Suprapubic skin (tissue), 4 donors: Measurements from ENCODE around the gene USP36. TPM values are rescaled to one million over a fixed set of nuclear protein-coding genes. Genes with fewer than 3 reads are reported as not detected.

Experiments used
- DNase-seq, 2 donors: peaks; one replicate each; pipeline ENCODE4 v3.0.0-alpha.2; 2019; ENCODE audit warnings: low spot score in 2 of 2
- H3K27ac ChIP-seq: fragments of 200-600 bp; sonication (generic); one replicate; pipeline ENCODE4 v1.5.1; 2019
- H3K27me3 ChIP-seq: fragments of 200-600 bp; sonication (generic); one replicate; pipeline ENCODE4 v1.5.1; 2019
- H3K36me3 ChIP-seq: fragments of 200-600 bp; sonication (generic); one replicate; pipeline ENCODE4 v1.5.1; 2019
- H3K4me1 ChIP-seq: fragments of 200-600 bp; sonication (generic); one replicate; pipeline ENCODE4 v1.5.1; 2019
- H3K4me3 ChIP-seq: fragments of 200-600 bp; sonication (generic); one replicate; pipeline ENCODE4 v1.5.1; 2019; ENCODE audit warnings: mild to moderate bottlenecking
- H3K9me3 ChIP-seq: fragments of 200-600 bp; sonication (generic); one replicate; pipeline ENCODE4 v1.5.1; 2019
- CTCF ChIP-seq, 2 donors: fragments of 200-600 bp in 1 of 2; fragments of 450-650 bp in 1 of 2; sonication (generic) in 1 of 2; IDR thresholded peaks; one replicate each; pipeline ENCODE4 v1.5.1; 2016 to 2019; ENCODE audit warnings: antibody characterized with exemption in 2 of 2, mild to moderate bottlenecking in 1 of 2, moderate library complexity in 1 of 2
- EP300 ChIP-seq: sonication (generic); formaldehyde crosslinking; IDR thresholded peaks from one replicate; pipeline ENCODE4 v1.6.1; 2017; ENCODE audit warnings: antibody characterized with exemption
- POLR2A ChIP-seq, 2 donors: fragments of 450-650 bp; IDR thresholded peaks; one replicate each; pipeline ENCODE4 v1.6.1; 2017; ENCODE audit warnings: antibody characterized with exemption in 2 of 2, mild to moderate bottlenecking in 2 of 2, moderate library complexity in 2 of 2
- POLR2AphosphoS5 ChIP-seq, 3 donors: sonication (generic); formaldehyde crosslinking; IDR thresholded peaks; one replicate each; pipeline ENCODE4 v1.6.1; 2017; ENCODE audit warnings: antibody characterized with exemption in 3 of 3
- WGBS: methylation state at CpG from one replicate; pipeline ENCODE4 v1.1.5; 2018; 5-methylcytosine and 5-hydroxymethylcytosine counted together
- total RNA-seq, 4 donors: library from RNA; depleted of rRNA; stranded (reverse); fragments of >200 nt; gene quantifications; one replicate each; pipeline ENCODE4 v1.1.0, GENCODE V29; 2016

Gene USP36
- total RNA-seq, 4 donors from 2014 or later, result 60.1 to 118 (median 74.4) TPM

DNA sequence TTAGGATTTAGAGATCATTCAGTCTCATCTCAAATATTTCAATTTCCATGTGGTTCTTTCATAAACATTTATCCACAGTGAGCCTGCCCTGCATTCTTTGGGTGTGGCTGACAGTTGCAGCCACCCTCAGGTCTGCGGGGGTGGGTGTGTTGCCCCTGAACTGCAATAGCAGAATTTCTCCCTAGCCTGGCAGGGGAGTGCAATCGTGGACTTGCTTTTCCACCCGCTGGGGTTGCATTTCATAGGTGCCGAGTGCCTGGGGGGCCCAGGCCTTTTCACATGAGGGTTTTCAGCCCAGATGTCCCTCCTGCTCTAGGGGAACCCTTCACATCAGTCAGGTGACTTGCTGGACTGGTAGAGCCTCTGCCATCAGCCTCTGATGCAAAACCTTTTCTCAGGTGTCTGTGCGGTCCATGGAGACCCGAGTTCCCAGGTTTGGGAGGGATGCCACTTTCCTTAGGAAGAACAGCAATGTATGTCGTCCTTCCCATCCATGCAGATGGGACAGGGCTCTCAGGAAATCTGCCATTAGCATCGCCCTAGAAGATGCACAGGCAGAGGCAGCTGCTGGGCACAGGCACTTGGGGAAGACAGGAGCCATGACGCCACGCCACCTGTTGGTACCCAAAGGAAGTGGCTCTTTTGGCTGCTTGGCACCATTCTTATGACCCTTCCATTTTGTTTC, 2.4 kb upstream of the USP36 start:
- TF ChIP-seq POLR2A (IDR thresholded peaks at IDR 0.05), result no peak
- TF ChIP-seq CTCF (IDR thresholded peaks at IDR 0.05), result peak in 1 of 2 donors; percentile 69
- no peak for TF ChIP-seq POLR2AphosphoS5 (IDR thresholded peaks at IDR 0.05)
- no peak for TF ChIP-seq EP300
- H3K4me3 ChIP-seq, result no peak overlapping the region
- 51% methylated on average over 10 of the region's 10 CpGs for WGBS
- no peak for DNase-seq
- no peak overlapping the region for H3K27ac ChIP-seq
- H3K27me3 ChIP-seq, result no peaks in the 10 kb centered on the region
- H3K4me1 ChIP-seq, result peaks cover 27% of the 10 kb centered on the region
- H3K36me3 ChIP-seq, result peaks cover under 1% of the 10 kb centered on the region
- no peaks in the 10 kb centered on the region for H3K9me3 ChIP-seq

DNA sequence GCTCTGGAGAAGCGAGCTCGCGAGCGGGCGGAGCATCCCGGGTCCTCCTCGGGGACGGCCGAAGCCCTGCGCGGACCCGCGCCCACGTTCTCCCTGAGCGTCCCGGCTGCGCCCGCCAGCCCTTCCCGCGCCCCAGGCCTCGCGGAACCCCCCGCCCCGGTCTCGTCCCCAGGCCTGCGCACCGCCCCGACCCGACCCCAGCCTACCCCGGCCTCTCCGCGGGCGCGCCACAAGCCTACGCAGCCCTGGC, 159 bp downstream of the USP36 start:
- Histone ChIP-seq H3K27ac (peak overlapping the region; percentile 98), H3K27me3 (no peaks in the 10 kb centered on the region), H3K36me3 (peaks cover 24% of the 10 kb centered on the region), H3K4me1 (peaks cover 34% of the 10 kb centered on the region), H3K4me3 (peak overlapping the region; percentile 81), H3K9me3 (no peaks in the 10 kb centered on the region)
- DNase-seq, result no peak
- WGBS, result no CpG with 5 or more reads among the region's 35 CpGs
- TF ChIP-seq POLR2A (IDR thresholded peaks at IDR 0.05) (peak in 1 of 2 donors; percentile 84), POLR2AphosphoS5 (IDR thresholded peaks at IDR 0.05) (no peak)

- peak overlapping the region; percentile 81 for H3K4me3 ChIP-seq
- no peaks in the 10 kb centered on the region for H3K9me3 ChIP-seq
- peaks cover 34% of the 10 kb centered on the region for H3K4me1 ChIP-seq
- under 1% methylated on average over 35 of the region's 73 CpGs for WGBS
- DNase-seq, result peak; percentile 83 to 85
- peaks cover 29% of the 10 kb centered on the region for H3K36me3 ChIP-seq
- peak overlapping the region; percentile 98 for H3K27ac ChIP-seq
- no peaks in the 10 kb centered on the region for H3K27me3 ChIP-seq
- TF ChIP-seq EP300, result no peak
- peak in 1 of 3 donors; percentile 36 for TF ChIP-seq POLR2AphosphoS5 (IDR thresholded peaks at IDR 0.05)
Measured at GRCh38 chr17:78839762-78840529, 668 bp downstream of the USP36 start.

GRCh38 chr17:78839235-78839761, 1.3 kb downstream of the USP36 start:
- H3K27me3 ChIP-seq, result no peaks in the 10 kb centered on the region
- H3K36me3 ChIP-seq, result peaks cover 36% of the 10 kb centered on the region
- no peak for TF ChIP-seq POLR2A (IDR thresholded peaks at IDR 0.05)
- no peak for TF ChIP-seq CTCF (IDR thresholded peaks at IDR 0.05)
- no peak for TF ChIP-seq POLR2AphosphoS5 (IDR thresholded peaks at IDR 0.05)
- no peak for TF ChIP-seq EP300
- no peak overlapping the region for H3K27ac ChIP-seq
- no peak for DNase-seq
- 16% methylated on average over 11 of the region's 11 CpGs for WGBS
- H3K4me3 ChIP-seq, result peak overlapping the region; percentile 81
- H3K9me3 ChIP-seq, result no peaks in the 10 kb centered on the region
- peaks cover 34% of the 10 kb centered on the region for H3K4me1 ChIP-seq

- Histone ChIP-seq H3K4me3 (peak overlapping the region; percentile 81), H3K27ac (no peak overlapping the region), H3K9me3 (no peaks in the 10 kb centered on the region), H3K27me3 (no peaks in the 10 kb centered on the region), H3K4me1 (peaks cover 34% of the 10 kb centered on the region), H3K36me3 (peaks cover 43% of the 10 kb centered on the region)
- DNase-seq, result no peak
- WGBS, result 89% methylated on average over 18 of the region's 22 CpGs
- no peak for TF ChIP-seq CTCF (IDR thresholded peaks at IDR 0.05)
Measured at GRCh38 chr17:78838574-78839005, 2.0 kb downstream of the USP36 start.

DNA sequence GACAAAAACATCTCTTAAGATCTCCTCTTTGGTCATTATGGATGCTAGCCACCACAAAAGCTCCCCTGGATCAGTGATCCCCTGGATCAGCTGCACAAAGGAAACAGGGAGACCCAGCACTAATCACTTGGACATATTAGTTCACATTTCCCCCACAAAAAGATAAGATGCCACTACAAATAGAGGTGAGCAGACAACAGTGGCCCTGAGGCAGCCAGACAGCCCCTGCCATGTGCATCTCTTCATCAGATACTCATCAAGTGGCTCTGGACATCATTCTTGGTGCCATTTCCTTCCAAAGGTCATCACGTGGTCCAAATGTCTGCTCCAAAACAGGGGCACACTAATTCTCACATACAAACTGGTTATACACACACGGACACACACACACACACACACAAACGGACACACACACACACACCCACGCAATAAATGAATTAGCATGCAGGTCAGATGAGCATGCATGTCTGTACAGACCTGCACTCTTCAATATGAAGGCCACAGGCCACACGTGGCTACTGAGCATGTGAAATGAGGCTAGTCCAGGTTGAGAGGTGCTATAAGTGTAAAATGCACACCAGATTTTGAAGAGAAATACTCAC, 4.1 kb downstream of the USP36 start:
- Histone ChIP-seq H3K27me3 (no peaks in the 10 kb centered on the region), H3K27ac (no peak overlapping the region), H3K36me3 (peaks cover 62% of the 10 kb centered on the region), H3K4me1 (peaks cover 29% of the 10 kb centered on the region), H3K4me3 (no peak overlapping the region), H3K9me3 (no peaks in the 10 kb centered on the region)
- TF ChIP-seq CTCF (IDR thresholded peaks at IDR 0.05) (no peak), EP300 (no peak), POLR2AphosphoS5 (IDR thresholded peaks at IDR 0.05) (no peak), POLR2A (IDR thresholded peaks at IDR 0.05) (no peak)
- WGBS, result 74% methylated on average over 5 of the region's 5 CpGs
- DNase-seq, result no peak
